ENCODE measurements around the gene SLC18A3.

DNA sequence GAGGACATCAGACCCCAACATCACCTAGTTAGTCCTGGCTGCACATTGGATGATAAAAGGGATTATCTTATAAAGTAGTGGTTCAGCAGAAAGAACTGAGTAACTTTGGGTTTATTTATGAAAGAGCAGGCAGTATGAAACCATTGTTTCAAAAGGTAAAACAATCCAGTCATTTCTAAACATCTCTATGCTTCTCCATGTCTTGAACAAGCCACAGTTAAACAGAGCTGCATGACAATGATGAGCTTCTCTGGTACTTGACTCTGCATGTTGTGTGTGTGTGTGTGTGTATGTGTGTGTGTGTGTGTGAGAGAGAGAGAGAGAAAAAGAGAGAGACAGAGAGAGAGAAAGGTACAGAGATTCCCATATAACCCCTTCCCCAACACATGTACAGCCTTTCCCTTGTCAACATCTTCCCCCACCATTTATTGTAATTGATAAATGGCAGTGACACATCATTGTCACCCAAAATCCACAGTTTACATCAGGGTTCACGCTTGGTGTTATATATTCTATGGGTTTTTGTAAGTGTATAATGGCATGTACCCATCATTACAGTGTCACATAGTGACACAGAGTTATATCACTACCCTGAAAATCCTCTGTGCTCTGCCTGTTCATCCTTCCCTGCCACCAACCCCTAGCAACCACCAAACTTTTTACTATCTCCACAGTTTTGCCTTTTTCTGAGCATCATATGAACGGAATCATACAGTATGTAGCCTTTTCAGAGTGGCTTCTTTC is 32.8 kb upstream of the SLC18A3 start:
- TF ChIP-seq, protein P1, sequence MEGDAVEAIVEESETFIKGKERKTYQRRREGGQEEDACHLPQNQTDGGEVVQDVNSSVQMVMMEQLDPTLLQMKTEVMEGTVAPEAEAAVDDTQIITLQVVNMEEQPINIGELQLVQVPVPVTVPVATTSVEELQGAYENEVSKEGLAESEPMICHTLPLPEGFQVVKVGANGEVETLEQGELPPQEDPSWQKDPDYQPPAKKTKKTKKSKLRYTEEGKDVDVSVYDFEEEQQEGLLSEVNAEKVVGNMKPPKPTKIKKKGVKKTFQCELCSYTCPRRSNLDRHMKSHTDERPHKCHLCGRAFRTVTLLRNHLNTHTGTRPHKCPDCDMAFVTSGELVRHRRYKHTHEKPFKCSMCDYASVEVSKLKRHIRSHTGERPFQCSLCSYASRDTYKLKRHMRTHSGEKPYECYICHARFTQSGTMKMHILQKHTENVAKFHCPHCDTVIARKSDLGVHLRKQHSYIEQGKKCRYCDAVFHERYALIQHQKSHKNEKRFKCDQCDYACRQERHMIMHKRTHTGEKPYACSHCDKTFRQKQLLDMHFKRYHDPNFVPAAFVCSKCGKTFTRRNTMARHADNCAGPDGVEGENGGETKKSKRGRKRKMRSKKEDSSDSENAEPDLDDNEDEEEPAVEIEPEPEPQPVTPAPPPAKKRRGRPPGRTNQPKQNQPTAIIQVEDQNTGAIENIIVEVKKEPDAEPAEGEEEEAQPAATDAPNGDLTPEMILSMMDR (IDR thresholded peaks at IDR 0.05) = no peak
- no peak for TF ChIP-seq EP300 (IDR thresholded peaks at IDR 0.05)

Measured in tibial nerve (tissue), 4 donors.